Measurements from ENCODE around the gene ERCC1. TPM values are rescaled to one million over a fixed set of nuclear protein-coding genes. Genes with fewer than 3 reads are reported as not detected.
"Not testable (repeated sequence)": the region's sequence is repeated elsewhere in the genome, so short reads cannot be mapped to it uniquely, and the experiment has no call there.

ERCC1 gene
- total RNA-seq, 1 donor, result 73.0 TPM

- no peak overlapping the region for H3K4me3 ChIP-seq (ENCODE audit: low read depth, low read length)
- no peak for DNase-seq (ENCODE audit: low read depth)
- TF ChIP-seq CTCF (IDR thresholded peaks at IDR 0.05; ENCODE audit: insufficient read depth, low read depth, low read length), result no peak
Measured at GRCh38 chr19:45409557-45409920, 14.2 kb downstream of the ERCC1 start.

DNA sequence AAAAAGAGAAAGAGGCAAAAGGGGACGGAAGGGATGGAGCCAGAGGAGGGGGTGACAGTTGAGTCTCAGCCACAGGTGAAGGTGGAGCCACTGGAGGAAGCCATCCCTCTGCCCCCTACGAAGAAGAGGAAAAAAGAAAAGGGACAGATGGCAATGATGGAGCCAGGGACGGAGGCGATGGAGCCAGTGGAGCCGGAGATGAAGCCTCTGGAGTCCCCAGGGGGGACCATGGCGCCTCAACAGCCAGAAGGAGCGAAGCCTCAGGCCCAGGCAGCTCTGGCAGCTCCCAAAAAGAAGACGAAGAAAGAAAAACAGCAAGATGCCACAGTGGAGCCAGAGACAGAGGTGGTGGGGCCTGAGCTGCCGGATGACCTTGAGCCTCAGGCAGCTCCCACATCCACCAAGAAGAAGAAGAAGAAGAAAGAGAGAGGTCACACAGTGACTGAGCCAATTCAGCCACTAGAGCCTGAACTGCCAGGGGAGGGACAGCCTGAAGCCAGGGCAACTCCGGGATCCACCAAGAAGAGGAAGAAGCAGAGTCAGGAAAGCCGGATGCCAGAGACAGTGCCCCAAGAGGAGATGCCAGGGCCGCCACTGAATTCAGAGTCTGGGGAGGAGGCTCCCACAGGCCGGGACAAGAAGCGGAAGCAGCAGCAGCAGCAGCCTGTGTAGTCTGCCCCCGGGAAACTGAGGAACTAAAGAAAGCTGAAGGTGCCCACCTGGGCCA is 14.7 kb downstream of the ERCC1 start:
- DNase-seq (ENCODE audit: low read depth), result no peak
- no peak for TF ChIP-seq CTCF (IDR thresholded peaks at IDR 0.05; ENCODE audit: insufficient read depth, low read depth, low read length)
- no peak overlapping the region for H3K4me3 ChIP-seq (ENCODE audit: low read depth, low read length)

- DNase-seq (ENCODE audit: low read depth), result no peak
- TF ChIP-seq CTCF (IDR thresholded peaks at IDR 0.05; ENCODE audit: insufficient read depth, low read depth, low read length), result no peak
- H3K4me3 ChIP-seq (ENCODE audit: low read depth, low read length), result no peak overlapping the region
Measured at GRCh38 chr19:45408121-45408520, 15.6 kb downstream of the ERCC1 start.

DNA sequence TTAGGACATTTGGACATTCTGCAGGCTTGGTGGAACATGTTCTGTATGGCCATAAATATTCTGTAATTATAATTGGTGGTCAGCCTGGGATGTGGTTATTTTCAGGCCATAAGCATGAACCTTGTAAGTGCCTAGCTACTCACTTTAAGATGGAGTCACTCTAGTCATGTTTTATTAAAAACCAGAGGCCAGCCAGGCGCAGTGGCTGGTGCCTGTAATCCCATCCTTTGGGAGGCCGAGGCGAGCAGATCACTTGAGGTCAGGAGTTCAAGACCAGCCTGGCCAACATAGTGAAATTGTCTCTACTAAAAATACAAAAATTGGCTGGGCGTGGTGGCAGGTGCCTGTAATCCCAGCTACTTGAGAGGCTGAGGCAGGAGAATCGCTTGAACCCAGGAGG is 16.1 kb downstream of the ERCC1 start:
- H3K4me3 ChIP-seq (ENCODE audit: low read depth, low read length); DNase-seq (ENCODE audit: low read depth): not testable (repeated sequence)

DNA sequence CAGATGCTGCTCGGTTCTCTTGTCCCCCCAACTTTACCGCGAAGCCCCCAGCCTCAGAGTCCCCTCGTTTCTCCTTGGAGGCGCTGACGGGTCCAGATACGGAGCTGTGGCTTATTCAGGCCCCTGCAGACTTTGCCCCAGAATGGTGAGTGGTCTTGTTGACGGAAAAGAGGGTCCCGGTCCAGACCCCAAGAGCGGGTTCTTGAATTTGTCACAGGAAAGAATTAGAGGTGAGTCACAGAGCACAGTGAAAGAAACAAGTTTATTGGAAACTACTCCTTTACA is 16.7 kb downstream of the ERCC1 start:
- DNase-seq (ENCODE audit: low read depth), result no peak
- no peak for TF ChIP-seq CTCF (IDR thresholded peaks at IDR 0.05; ENCODE audit: insufficient read depth, low read depth, low read length)
- H3K4me3 ChIP-seq (ENCODE audit: low read depth, low read length), result peak overlapping the region; percentile 92

GRCh38 chr19:45406226-45407090 is 17.3 kb downstream of the ERCC1 start, which contains the start of gene POLR1G:
Gene POLR1G (plus strand): TSS chr19:45406644. CDS start chr19:45406697, 53 bp downstream.
- H3K4me3 ChIP-seq (ENCODE audit: low read depth, low read length), result peak within 1 kb of the TSS; percentile 92
- no peak for TF ChIP-seq CTCF (IDR thresholded peaks at IDR 0.05; ENCODE audit: insufficient read depth, low read depth, low read length)
- peak; percentile 83 for DNase-seq (ENCODE audit: low read depth)

DNA sequence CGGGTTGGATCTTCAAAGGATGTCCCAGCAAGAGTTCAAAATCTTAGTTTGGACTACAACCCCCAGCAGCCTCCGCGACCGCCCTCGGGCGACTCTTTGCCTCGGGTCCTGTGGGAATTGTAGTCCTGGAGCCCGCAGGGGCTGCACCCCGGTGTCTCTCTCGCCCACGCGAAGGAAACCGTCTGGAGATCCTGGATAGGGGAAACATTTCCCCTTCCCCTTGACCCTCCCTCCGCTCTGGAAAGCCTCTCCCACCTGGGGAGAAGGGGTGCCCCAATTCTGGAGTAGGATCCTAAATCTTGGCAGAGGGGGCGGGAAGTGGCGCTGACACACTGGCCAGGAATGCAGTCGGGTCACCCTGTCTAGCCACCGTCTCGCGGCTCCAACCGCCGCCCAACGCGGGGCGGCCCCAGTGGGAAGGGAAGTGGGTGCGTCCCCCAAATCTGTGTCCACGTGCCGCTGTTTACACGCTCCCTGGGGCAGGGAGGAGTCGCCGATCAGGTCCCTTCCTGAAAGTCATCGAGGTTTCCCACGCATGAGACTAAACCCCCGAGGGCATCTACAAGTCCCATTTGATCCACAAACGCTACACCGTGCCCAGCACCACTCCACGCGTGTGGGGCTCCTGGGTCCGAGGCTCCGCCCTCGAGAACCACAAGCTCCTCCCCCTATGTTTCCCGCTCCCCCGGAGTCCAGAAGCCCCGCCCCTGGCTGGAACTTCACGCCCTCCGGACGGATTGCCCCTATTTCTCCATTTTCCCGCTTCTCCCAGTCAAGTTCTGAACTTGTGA is 18.1 kb downstream of the ERCC1 start:
- TF ChIP-seq CTCF (IDR thresholded peaks at IDR 0.05; ENCODE audit: insufficient read depth, low read depth, low read length), result no peak
- peak; percentile 86 for DNase-seq (ENCODE audit: low read depth)
- peak overlapping the region; percentile 92 for H3K4me3 ChIP-seq (ENCODE audit: low read depth, low read length)

All from fibroblast of villous mesenchyme (primary cell).